HepG2 (cell line): ENCODE results near the gene DNM3. TPM values are rescaled to one million over a fixed set of nuclear protein-coding genes. Genes with fewer than 3 reads are reported as not detected.

Experiments
- ATAC-seq: fragments of 200-7000 bp; cut with Tn5 transposase; 3 replicates; pipeline ENCODE4 v1.9.1; 2020; ENCODE audit warnings: mild to moderate bottlenecking, moderate library complexity
- BruUV-seq: library from RNA; stranded (reverse); fragments of 400-500 nt; replicated peaks from 2 replicates; lab custom pipeline; 2021; lab: Mats Ljungman, UMichigan
- CTCF ChIA-PET: fragments of 300-600 bp; formaldehyde crosslinking; extraction: SDS; loops from one replicate; lab custom pipeline; 2021; ENCODE audit warnings: low total read pairs, inconsistent platforms, low intra/inter-chr PET ratio; lab: Yijun Ruan, JAX
- POLR2A ChIA-PET: fragments of 350-600 bp; sonication (Branson Sonifier 250); formaldehyde crosslinking; loops from one replicate; lab custom pipeline; 2020; ENCODE audit warnings: antibody characterized with exemption, inconsistent platforms; lab: Yijun Ruan, JAX
- DNase-seq: peaks from one replicate; pipeline ENCODE4 v3.0.0-alpha.2; 2015; ENCODE audit warnings: low spot score
- FAIRE-seq: peaks from 3 replicates; lab custom pipeline; 2011; peaks lifted over from hg19 to GRCh38; lab: Jason Lieb, UNC
- H2AFZ ChIP-seq: one replicate; pipeline ENCODE4 v1.6.1; 2011; ENCODE audit warnings: low read length, inconsistent platforms
- H3K27ac ChIP-seq: fragments of 300-600 bp; 3 replicates; pipeline ENCODE4 v1.8.0; 2011; ENCODE audit warnings: mixed run types, mild to moderate bottlenecking, mixed read lengths, low read length, inconsistent platforms; ENCODE audit not compliant: insufficient read depth; ENCODE audit errors: extremely low read length
- H3K27me3 ChIP-seq, 2 experiments: fragments of 200-600 bp in 1 of 2; 2 replicates in 1 of 2; 3 replicates in 1 of 2; pipeline versions ENCODE4 v1.6.0 to v1.8.0; 2011; ENCODE audit warnings: low read length in 2 of 2, mild to moderate bottlenecking in 2 of 2, moderate library complexity in 2 of 2, inconsistent platforms in 1 of 2; ENCODE audit not compliant: insufficient read depth in 2 of 2, control insufficient read depth in 1 of 2
- H3K36me3 ChIP-seq, 2 experiments: fragments of 200-600 bp in 1 of 2; replicated peaks in 1 of 2; 2 replicates in 1 of 2; 3 replicates in 1 of 2; pipeline versions ENCODE4 v1.5.1 to v1.8.0; 2011; ENCODE audit warnings: low read length in 2 of 2, inconsistent platforms in 1 of 2; ENCODE audit not compliant: insufficient read depth in 2 of 2, control insufficient read depth in 1 of 2
- H3K4me1 ChIP-seq: 2 replicates; pipeline ENCODE4 v1.5.1; 2012; ENCODE audit warnings: low read length, inconsistent platforms; ENCODE audit not compliant: insufficient read depth
- H3K4me2 ChIP-seq: 2 replicates; pipeline ENCODE4 v1.6.0; 2011; ENCODE audit warnings: low read depth, low read length, inconsistent platforms
- H3K4me3 ChIP-seq, 3 experiments: fragments of 200-600 bp in 1 of 3; sonication (generic), shearing (Covaris generic) in 1 of 3; replicated peaks in 1 of 3; 2 replicates each; pipeline ENCODE4 v1.5.1; 2011 to 2016; ENCODE audit warnings: low read length in 3 of 3, inconsistent platforms in 2 of 3, low read depth in 2 of 3, mild to moderate bottlenecking in 2 of 3, control low read depth in 1 of 3, mixed read lengths in 1 of 3; ENCODE audit not compliant: insufficient read depth in 1 of 3
- H3K79me2 ChIP-seq: one replicate; pipeline ENCODE4 v1.6.1; 2011; ENCODE audit warnings: low read length, inconsistent platforms; ENCODE audit not compliant: insufficient read depth
- H3K9ac ChIP-seq: 2 replicates; pipeline ENCODE4 v1.6.0; 2011; ENCODE audit warnings: mild to moderate bottlenecking, low read depth, low read length, inconsistent platforms; ENCODE audit not compliant: insufficient read depth
- H3K9me3 ChIP-seq: 2 replicates; pipeline ENCODE4 v1.5.1; 2012; ENCODE audit warnings: mild to moderate bottlenecking, low read length
- H4K20me1 ChIP-seq: 2 replicates; pipeline ENCODE4 v1.6.0; 2011; ENCODE audit warnings: inconsistent platforms, mild to moderate bottlenecking, low read length, moderate library complexity; ENCODE audit not compliant: insufficient read depth
- EED ChIP-seq: sonication (generic); formaldehyde crosslinking; IDR thresholded peaks from 2 replicates; pipeline ENCODE4 v1.5.0; 2020; ENCODE audit warnings: mild to moderate bottlenecking, missing genetic modification reagents
- FOSL2 ChIP-seq: sonication (generic); formaldehyde crosslinking; IDR thresholded peaks from 2 replicates; pipeline ENCODE4 v1.4.0; 2020; ENCODE audit warnings: missing genetic modification reagents
- HMGA1 ChIP-seq: sonication (generic); formaldehyde crosslinking; conservative IDR thresholded peaks from 2 replicates; pipeline ENCODE4 v1.4.0; 2020; ENCODE audit warnings: missing genetic modification reagents
- HNRNPH1 ChIP-seq: fragments of 200-400 bp; formaldehyde crosslinking; optimal IDR thresholded peaks from 2 replicates; pipeline ENCODE3; 2017; ENCODE audit warnings: mild to moderate bottlenecking, low read depth, low read length
- POLR2AphosphoS2 ChIP-seq: IDR thresholded peaks from 2 replicates; pipeline ENCODE4 v1.6.1; 2011; ENCODE audit warnings: low read depth, low read length, improper control_type of control experiment
- ZC3H13 ChIP-seq: sonication (generic); formaldehyde crosslinking; IDR thresholded peaks from 2 replicates; pipeline ENCODE4 v1.8.1; 2023; ENCODE audit warnings: mild to moderate bottlenecking, missing genetic modification reagents, moderate library complexity
- ZMYM4 ChIP-seq: sonication (generic); formaldehyde crosslinking; IDR thresholded peaks from 2 replicates; pipeline ENCODE4 v1.8.1; 2023; ENCODE audit warnings: mild to moderate bottlenecking, missing genetic modification reagents
- ZNF136 ChIP-seq: sonication (generic); formaldehyde crosslinking; IDR thresholded peaks from 2 replicates; pipeline ENCODE4 v1.8.1; 2022; ENCODE audit warnings: low read depth, mild to moderate bottlenecking, moderate library complexity, missing genetic modification reagents
- ZNF33A ChIP-seq: sonication (generic); formaldehyde crosslinking; IDR thresholded peaks from 2 replicates; pipeline ENCODE4 v1.5.1; 2020; ENCODE audit warnings: missing genetic modification reagents, mild to moderate bottlenecking, moderate library complexity, borderline replicate concordance
- ZNF432 ChIP-seq: sonication (generic); formaldehyde crosslinking; IDR thresholded peaks from 2 replicates; pipeline ENCODE4 v1.5.0; 2020; ENCODE audit warnings: missing genetic modification reagents, mild to moderate bottlenecking, borderline replicate concordance
- ZNF781 ChIP-seq: sonication (generic); formaldehyde crosslinking; IDR thresholded peaks from 2 replicates; pipeline ENCODE4 v1.5.1; 2020; ENCODE audit warnings: borderline replicate concordance, mild to moderate bottlenecking, missing genetic modification reagents; ENCODE audit errors: not compliant biosample characterization
- in situ Hi-C: cut with HindIII; loops from 2 replicates; pipeline ENCODE4 v1.10.0; 2017; ENCODE audit warnings: low pct_unique_long_range_greater_than_20kb; ENCODE audit not compliant: extremely low pct_ligation_motif_present
- intact Hi-C: fragments of 100-400 bp; cut with micrococcal nuclease; formaldehyde crosslinking; loops from one replicate; pipeline ENCODE4 v1.10.0; 2022; ENCODE audit not compliant: unreplicated experiment
- polyA plus RNA-seq, 8 experiments: library from polyadenylated mRNA; depleted of rRNA in 3 of 8; stranded (reverse) in 7 of 8; unstranded in 1 of 8; fragments of >200 nt; fragmentation: Illumina TruSeq in 4 of 8; extraction: Trizol in 4 of 8; gene quantifications; 2 replicates each; pipeline versions ENCODE4 v1.2.1 to v1.2.3, GENCODE V29; 2011 to 2016; ENCODE audit warnings: low read depth in 4 of 8, missing spikeins in 1 of 8, mixed read lengths in 1 of 8; ENCODE audit not compliant: insufficient read depth in 1 of 8
- total RNA-seq, 5 experiments: library from RNA; depleted of rRNA; stranded (reverse); fragments of >200 nt; fragmentation: Illumina TruSeq; extraction: Trizol; gene quantifications; 2 replicates each; pipeline ENCODE4 v1.2.3, GENCODE V29; 2016; ENCODE audit warnings: low read depth in 1 of 5
- TF ChIP-seq, protein P1 (sequence below): sonication (generic); formaldehyde crosslinking; IDR thresholded peaks from 2 replicates; pipeline ENCODE4 v1.4.0; 2020; ENCODE audit warnings: mild to moderate bottlenecking, missing genetic modification reagents
- TF ChIP-seq, protein P2 (sequence below), 2 experiments: sonication (generic) in 1 of 2; formaldehyde crosslinking in 1 of 2; IDR thresholded peaks; 2 replicates each; pipeline versions ENCODE4 v1.5.1 to v1.6.1; 2011 to 2020; ENCODE audit warnings: borderline replicate concordance in 1 of 2, low read depth in 1 of 2, low read length in 1 of 2, mild to moderate bottlenecking in 1 of 2, missing genetic modification reagents in 1 of 2, moderate library complexity in 1 of 2
- TF ChIP-seq, protein P3 (sequence below): sonication (generic); formaldehyde crosslinking; IDR thresholded peaks from 2 replicates; pipeline ENCODE4 v1.8.0; 2022; ENCODE audit warnings: missing genetic modification reagents, mild to moderate bottlenecking, moderate library complexity, borderline replicate concordance
- TF ChIP-seq, protein P4 (sequence below): sonication (generic); formaldehyde crosslinking; IDR thresholded peaks from 2 replicates; pipeline ENCODE4 v1.9.0; 2022; ENCODE audit warnings: missing genetic modification reagents, mild to moderate bottlenecking, borderline replicate concordance

The DNM3 gene
- total and polyA plus RNA-seq, 2 of the 13 experiments (the other 11 are each of a cell fraction or from before 2014, with no cell fraction given): 0.05 TPM; not detected in 1

DNA sequence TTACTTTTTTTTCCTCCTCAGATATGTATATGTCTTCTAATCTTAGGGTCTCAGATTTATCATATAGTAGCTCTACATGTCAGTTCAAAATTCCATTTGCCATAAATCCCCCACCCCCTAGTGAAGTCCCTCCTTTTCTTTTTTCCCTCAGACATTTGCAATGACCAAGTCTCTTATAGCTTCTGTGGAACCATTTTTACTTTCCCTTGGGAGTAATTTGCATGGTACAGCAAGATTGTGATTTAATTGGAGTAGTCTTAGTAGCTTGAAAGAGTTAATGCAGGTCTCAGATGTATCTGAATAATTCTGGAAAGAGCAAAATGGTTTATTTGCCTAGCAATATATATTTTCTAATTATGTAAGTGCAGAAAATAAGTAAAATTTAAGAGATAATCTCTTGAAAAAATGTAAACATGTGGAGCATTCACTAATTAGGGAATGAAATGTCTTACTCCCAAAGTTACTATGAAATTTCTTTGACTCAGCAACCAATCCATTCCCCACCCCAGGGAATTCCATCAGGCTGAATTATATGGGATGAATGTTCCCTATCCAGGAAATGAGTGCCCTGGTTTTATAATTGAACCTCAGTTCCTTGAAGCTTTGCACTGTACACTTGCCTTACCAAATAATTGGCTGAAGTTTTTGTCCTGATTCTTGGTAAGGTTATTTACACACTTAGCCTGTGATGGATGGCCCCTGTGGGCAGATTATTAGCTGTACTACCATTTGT, 267.0 kb downstream of the DNM3 start:
- H3K9me3 ChIP-seq: no peaks in the 10 kb centered on the region
- ATAC-seq: no peak
- in situ Hi-C loops: no loop called here
- H2AFZ ChIP-seq: no peak overlapping the region
- H4K20me1 ChIP-seq: no peaks in the 10 kb centered on the region
- no peaks in the 10 kb centered on the region for H3K27me3 ChIP-seq
- no peak overlapping the region for H3K4me3 ChIP-seq
- TF ChIP-seq ZNF432 (no peak), FOSL2 (CRISPR knock-in tag) (no peak), HMGA1 (CRISPR knock-in tag) (no peak), EED (no peak), HNRNPH1 (no peak), ZMYM4 (CRISPR knock-in tag) (no peak), ZNF781 (CRISPR knock-in tag) (no peak), ZC3H13 (no peak), ZNF136 (no peak), POLR2AphosphoS2 (no peak), ZNF33A (CRISPR knock-in tag) (no peak)
- TF ChIP-seq, protein P1, sequence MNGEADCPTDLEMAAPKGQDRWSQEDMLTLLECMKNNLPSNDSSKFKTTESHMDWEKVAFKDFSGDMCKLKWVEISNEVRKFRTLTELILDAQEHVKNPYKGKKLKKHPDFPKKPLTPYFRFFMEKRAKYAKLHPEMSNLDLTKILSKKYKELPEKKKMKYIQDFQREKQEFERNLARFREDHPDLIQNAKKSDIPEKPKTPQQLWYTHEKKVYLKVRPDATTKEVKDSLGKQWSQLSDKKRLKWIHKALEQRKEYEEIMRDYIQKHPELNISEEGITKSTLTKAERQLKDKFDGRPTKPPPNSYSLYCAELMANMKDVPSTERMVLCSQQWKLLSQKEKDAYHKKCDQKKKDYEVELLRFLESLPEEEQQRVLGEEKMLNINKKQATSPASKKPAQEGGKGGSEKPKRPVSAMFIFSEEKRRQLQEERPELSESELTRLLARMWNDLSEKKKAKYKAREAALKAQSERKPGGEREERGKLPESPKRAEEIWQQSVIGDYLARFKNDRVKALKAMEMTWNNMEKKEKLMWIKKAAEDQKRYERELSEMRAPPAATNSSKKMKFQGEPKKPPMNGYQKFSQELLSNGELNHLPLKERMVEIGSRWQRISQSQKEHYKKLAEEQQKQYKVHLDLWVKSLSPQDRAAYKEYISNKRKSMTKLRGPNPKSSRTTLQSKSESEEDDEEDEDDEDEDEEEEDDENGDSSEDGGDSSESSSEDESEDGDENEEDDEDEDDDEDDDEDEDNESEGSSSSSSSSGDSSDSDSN (CRISPR knock-in tag): no peak
- TF ChIP-seq, protein P2, sequence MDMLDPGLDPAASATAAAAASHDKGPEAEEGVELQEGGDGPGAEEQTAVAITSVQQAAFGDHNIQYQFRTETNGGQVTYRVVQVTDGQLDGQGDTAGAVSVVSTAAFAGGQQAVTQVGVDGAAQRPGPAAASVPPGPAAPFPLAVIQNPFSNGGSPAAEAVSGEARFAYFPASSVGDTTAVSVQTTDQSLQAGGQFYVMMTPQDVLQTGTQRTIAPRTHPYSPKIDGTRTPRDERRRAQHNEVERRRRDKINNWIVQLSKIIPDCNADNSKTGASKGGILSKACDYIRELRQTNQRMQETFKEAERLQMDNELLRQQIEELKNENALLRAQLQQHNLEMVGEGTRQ (IDR thresholded peaks at IDR 0.05; ENCODE audit: low read depth, low read length): no peak
- TF ChIP-seq, protein P2 (CRISPR knock-in tag; IDR thresholded peaks at IDR 0.05; ENCODE audit: borderline replicate concordance): no peak
- TF ChIP-seq, protein P3, sequence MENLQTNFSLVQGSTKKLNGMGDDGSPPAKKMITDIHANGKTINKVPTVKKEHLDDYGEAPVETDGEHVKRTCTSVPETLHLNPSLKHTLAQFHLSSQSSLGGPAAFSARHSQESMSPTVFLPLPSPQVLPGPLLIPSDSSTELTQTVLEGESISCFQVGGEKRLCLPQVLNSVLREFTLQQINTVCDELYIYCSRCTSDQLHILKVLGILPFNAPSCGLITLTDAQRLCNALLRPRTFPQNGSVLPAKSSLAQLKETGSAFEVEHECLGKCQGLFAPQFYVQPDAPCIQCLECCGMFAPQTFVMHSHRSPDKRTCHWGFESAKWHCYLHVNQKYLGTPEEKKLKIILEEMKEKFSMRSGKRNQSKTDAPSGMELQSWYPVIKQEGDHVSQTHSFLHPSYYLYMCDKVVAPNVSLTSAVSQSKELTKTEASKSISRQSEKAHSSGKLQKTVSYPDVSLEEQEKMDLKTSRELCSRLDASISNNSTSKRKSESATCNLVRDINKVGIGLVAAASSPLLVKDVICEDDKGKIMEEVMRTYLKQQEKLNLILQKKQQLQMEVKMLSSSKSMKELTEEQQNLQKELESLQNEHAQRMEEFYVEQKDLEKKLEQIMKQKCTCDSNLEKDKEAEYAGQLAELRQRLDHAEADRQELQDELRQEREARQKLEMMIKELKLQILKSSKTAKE: no peak
- TF ChIP-seq, protein P4, sequence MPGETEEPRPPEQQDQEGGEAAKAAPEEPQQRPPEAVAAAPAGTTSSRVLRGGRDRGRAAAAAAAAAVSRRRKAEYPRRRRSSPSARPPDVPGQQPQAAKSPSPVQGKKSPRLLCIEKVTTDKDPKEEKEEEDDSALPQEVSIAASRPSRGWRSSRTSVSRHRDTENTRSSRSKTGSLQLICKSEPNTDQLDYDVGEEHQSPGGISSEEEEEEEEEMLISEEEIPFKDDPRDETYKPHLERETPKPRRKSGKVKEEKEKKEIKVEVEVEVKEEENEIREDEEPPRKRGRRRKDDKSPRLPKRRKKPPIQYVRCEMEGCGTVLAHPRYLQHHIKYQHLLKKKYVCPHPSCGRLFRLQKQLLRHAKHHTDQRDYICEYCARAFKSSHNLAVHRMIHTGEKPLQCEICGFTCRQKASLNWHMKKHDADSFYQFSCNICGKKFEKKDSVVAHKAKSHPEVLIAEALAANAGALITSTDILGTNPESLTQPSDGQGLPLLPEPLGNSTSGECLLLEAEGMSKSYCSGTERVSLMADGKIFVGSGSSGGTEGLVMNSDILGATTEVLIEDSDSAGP (CRISPR knock-in tag): no peak
- TF ChIP-seq, all 625 proteins: peak for 0
- DNase-seq (no peak), FAIRE-seq (no peak)
- POLR2A ChIA-PET: no interaction called here
- H3K36me3 ChIP-seq: no peaks in the 10 kb centered on the region
- no peak overlapping the region for H3K27ac ChIP-seq
- no peak overlapping the region for H3K9ac ChIP-seq
- H3K79me2 ChIP-seq: no peaks in the 10 kb centered on the region
- intact Hi-C loops: no loop called here
- H3K4me2 ChIP-seq: no peak overlapping the region
- CTCF ChIA-PET: no interaction called here
- no TSS peak for BruUV-seq
- no peaks in the 10 kb centered on the region for H3K4me1 ChIP-seq
